Measurements from ENCODE around the gene LRP2. TPM values are rescaled to one million over a fixed set of nuclear protein-coding genes. Genes with fewer than 3 reads are reported as not detected.

LRP2 gene
- total and polyA plus RNA-seq, 2 of the 4 experiments (the other 2 are of a cell fraction), result not detected

DNA sequence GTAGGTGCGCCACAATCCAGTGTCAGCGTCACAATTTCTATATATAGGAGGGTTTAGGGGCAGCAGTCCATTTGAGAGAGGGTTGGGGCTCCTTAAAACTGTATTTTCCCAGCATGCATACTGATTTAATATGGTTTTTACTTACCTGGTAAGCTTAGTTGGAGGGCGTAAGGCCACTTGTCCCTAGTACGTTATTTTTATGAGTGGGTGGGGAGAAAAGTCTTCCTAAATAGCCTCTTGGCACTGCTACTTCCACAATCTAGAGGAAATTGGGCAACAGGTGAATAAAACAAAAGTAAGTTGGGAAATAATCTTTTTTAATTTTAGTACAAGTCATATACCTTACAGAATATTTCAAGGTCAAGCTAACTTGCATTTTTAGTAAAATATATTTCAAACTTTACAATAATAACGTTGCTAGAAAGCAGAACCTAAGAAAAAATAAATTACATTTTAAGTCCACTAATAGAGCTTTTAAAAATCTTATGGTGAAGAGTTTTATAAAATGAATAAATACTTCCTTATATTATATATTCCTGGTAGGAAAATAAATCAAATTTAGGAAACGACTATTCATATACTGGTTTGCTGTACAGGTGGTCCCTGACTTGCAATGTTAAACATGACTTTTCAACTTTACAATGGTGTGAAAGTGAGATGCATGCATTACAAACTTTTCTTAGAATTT lies 272.1 kb downstream of the LRP2 start:
- ChIA-PET CTCF (no interaction called here), POLR2A (ENCODE audit: unreplicated experiment) (no interaction called here)
- no peak for TF ChIP-seq MXI1 (IDR thresholded peaks at IDR 0.05; ENCODE audit: borderline replicate concordance, low read depth, low read length)
- TF ChIP-seq, protein P1, sequence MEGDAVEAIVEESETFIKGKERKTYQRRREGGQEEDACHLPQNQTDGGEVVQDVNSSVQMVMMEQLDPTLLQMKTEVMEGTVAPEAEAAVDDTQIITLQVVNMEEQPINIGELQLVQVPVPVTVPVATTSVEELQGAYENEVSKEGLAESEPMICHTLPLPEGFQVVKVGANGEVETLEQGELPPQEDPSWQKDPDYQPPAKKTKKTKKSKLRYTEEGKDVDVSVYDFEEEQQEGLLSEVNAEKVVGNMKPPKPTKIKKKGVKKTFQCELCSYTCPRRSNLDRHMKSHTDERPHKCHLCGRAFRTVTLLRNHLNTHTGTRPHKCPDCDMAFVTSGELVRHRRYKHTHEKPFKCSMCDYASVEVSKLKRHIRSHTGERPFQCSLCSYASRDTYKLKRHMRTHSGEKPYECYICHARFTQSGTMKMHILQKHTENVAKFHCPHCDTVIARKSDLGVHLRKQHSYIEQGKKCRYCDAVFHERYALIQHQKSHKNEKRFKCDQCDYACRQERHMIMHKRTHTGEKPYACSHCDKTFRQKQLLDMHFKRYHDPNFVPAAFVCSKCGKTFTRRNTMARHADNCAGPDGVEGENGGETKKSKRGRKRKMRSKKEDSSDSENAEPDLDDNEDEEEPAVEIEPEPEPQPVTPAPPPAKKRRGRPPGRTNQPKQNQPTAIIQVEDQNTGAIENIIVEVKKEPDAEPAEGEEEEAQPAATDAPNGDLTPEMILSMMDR (conservative IDR thresholded peaks at IDR 0.05; ENCODE audit: low read depth, low read length), result no peak
- no peak for TF ChIP-seq USF2 (IDR thresholded peaks at IDR 0.05; ENCODE audit: low read depth, low read length)
- TF ChIP-seq RCOR1 (IDR thresholded peaks at IDR 0.05; ENCODE audit: insufficient replicate concordance, low read length), result no peak
- TF ChIP-seq MAFK (IDR thresholded peaks at IDR 0.05; ENCODE audit: low read depth, low read length), result no peak
- no peak for TF ChIP-seq RFX5 (IDR thresholded peaks at IDR 0.05; ENCODE audit: low read depth, low read length)
- no peak for TF ChIP-seq FOS (IDR thresholded peaks at IDR 0.05; ENCODE audit: low read depth, low read length)
- TF ChIP-seq MAZ (IDR thresholded peaks at IDR 0.05; ENCODE audit: borderline replicate concordance, low read depth, low read length), result no peak
- no peak for TF ChIP-seq CEBPB (IDR thresholded peaks at IDR 0.05; ENCODE audit: low read depth, low read length)
- TF ChIP-seq BHLHE40 (IDR thresholded peaks at IDR 0.05; ENCODE audit: low read depth, low read length), result no peak
- TF ChIP-seq POLR2A (IDR thresholded peaks at IDR 0.05; ENCODE audit: low read depth, low read length), result no peak
- TF ChIP-seq RAD21 (IDR thresholded peaks at IDR 0.05; ENCODE audit: low read length), result no peak
- no peak for TF ChIP-seq NFE2L2 (IDR thresholded peaks at IDR 0.05; ENCODE audit: low read depth, low read length)
- no peak for TF ChIP-seq CHD1 (IDR thresholded peaks at IDR 0.05; ENCODE audit: low read depth, low read length)
- TF ChIP-seq, protein P2, sequence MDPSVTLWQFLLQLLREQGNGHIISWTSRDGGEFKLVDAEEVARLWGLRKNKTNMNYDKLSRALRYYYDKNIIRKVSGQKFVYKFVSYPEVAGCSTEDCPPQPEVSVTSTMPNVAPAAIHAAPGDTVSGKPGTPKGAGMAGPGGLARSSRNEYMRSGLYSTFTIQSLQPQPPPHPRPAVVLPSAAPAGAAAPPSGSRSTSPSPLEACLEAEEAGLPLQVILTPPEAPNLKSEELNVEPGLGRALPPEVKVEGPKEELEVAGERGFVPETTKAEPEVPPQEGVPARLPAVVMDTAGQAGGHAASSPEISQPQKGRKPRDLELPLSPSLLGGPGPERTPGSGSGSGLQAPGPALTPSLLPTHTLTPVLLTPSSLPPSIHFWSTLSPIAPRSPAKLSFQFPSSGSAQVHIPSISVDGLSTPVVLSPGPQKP (IDR thresholded peaks at IDR 0.05; ENCODE audit: borderline replicate concordance, low read depth, low read length), result no peak
- TF ChIP-seq SMC3 (IDR thresholded peaks at IDR 0.05; ENCODE audit: low read depth, low read length), result no peak
- no TSS peak for BruUV-seq (replicated peaks)
- Histone ChIP-seq H3K27ac (ENCODE audit: insufficient read depth, low read length) (no peak overlapping the region), H2BK120ac (ENCODE audit: low read depth, low read length) (no peak overlapping the region), H3K23ac (ENCODE audit: low read depth, low read length) (no peak overlapping the region), H3K56ac (ENCODE audit: extremely low read depth, insufficient read depth, low read length) (no peak overlapping the region), H2AK5ac (ENCODE audit: low read depth, low read length) (no peak overlapping the region), H3K4me3 (ENCODE audit: insufficient read depth, low read depth, low read length) (no peak overlapping the region), H3K79me1 (ENCODE audit: low read depth in 1 of 2, low read length in 2 of 2) (no peaks in the 10 kb centered on the region), H4K20me1 (ENCODE audit: insufficient read depth, low read length) (no peaks in the 10 kb centered on the region), H3K9me1 (ENCODE audit: insufficient read depth, low read length) (no peaks in the 10 kb centered on the region), H4K5ac (ENCODE audit: low read depth, low read length) (no peak overlapping the region), H3K4me2 (ENCODE audit: low read depth, low read length) (no peak overlapping the region), H4K91ac (ENCODE audit: insufficient read depth, low read depth, low read length) (no peak overlapping the region), H3K18ac (ENCODE audit: low read depth, low read length) (no peak overlapping the region), H2AK9ac (replicated peaks; ENCODE audit: low read depth, low read length, poor library complexity) (no peak overlapping the region), H3K14ac (replicated peaks; ENCODE audit: low read depth, low read length) (no peak overlapping the region), H4K8ac (ENCODE audit: low read depth in 2 of 2, low read length in 2 of 2) (no peak overlapping the region), H3K27me3 (ENCODE audit: control insufficient read depth, insufficient read depth, low read length) (no peaks in the 10 kb centered on the region), H3K4me1 (ENCODE audit: control insufficient read depth, insufficient read depth, low read length) (no peaks in the 10 kb centered on the region), H2BK5ac (ENCODE audit: low read depth, low read length, poor library complexity, severe bottlenecking) (no peak overlapping the region), H3K36me3 (ENCODE audit: control insufficient read depth, insufficient read depth, low read length) (no peaks in the 10 kb centered on the region), H3K4ac (ENCODE audit: low read depth, low read length) (no peak overlapping the region), H3K9ac (ENCODE audit: low read depth, low read length) (no peak overlapping the region), H3K9me3 (ENCODE audit: control insufficient read depth, insufficient read depth, low read length) (no peaks in the 10 kb centered on the region), H2BK20ac (ENCODE audit: low read depth, low read length) (no peak overlapping the region), H2BK15ac (ENCODE audit: low read depth, low read length) (no peak overlapping the region), H2AFZ (replicated peaks; ENCODE audit: low read length, poor library complexity) (no peak overlapping the region)
- WGBS, 2 experiments (ENCODE audit: extremely low coverage in 2 of 2, insufficient read length in 1 of 2), result no CpG with 5 or more reads among the region's 6 CpGs
- no peak for ATAC-seq (ENCODE audit: low read depth)
- no peak for DNase-seq
- in situ Hi-C loops (cut with MboI; ENCODE audit: low sequenced_read_pairs) (no loop called here), intact Hi-C loops (cut with micrococcal nuclease) (no loop called here), dilution Hi-C loops (cut with HindIII; ENCODE audit: low sequenced_read_pairs, unreplicated experiment) (no loop called here)
